GM18517 (cell line): ENCODE data around the gene VSIR.

ENCODE experiments used
- ATAC-seq: cut with Tn5 transposase; IDR thresholded peaks from one replicate; pipeline ENCODE4 v1.9.1; 2021; ENCODE audit warnings: mild to moderate bottlenecking, moderate library complexity; ENCODE audit not compliant: unreplicated experiment

Gene VSIR

GRCh38 chr10:71716426-71716825 is 56.9 kb downstream of the VSIR start:
- ATAC-seq = no peak

- ATAC-seq = no peak
These were observed 57.5 kb downstream of the VSIR start for GRCh38 chr10:71715860-71716259.

GRCh38 chr10:71715026-71715425 is 58.3 kb downstream of the VSIR start:
- no peak for ATAC-seq

GRCh38 chr10:71714592-71714991 is 58.7 kb downstream of the VSIR start:
- ATAC-seq = no peak

- no peak for ATAC-seq
These were observed 59.3 kb downstream of the VSIR start for GRCh38 chr10:71714031-71714410.

GRCh38 chr10:71713135-71714030 is 59.9 kb downstream of the VSIR start:
- ATAC-seq = no peak

- ATAC-seq = no peak
These were observed 60.7 kb downstream of the VSIR start for GRCh38 chr10:71712572-71713134.

GRCh38 chr10:71712170-71712569 is 61.1 kb downstream of the VSIR start:
- ATAC-seq = no peak

- ATAC-seq = no peak
These were observed 62.2 kb downstream of the VSIR start for GRCh38 chr10:71711052-71711623.

GRCh38 chr10:71710519-71710918 is 62.8 kb downstream of the VSIR start:
- ATAC-seq = no peak

- ATAC-seq = no peak
These were observed 64.1 kb downstream of the VSIR start for GRCh38 chr10:71708897-71709882.

GRCh38 chr10:71708301-71708703 is 65.0 kb downstream of the VSIR start:
- ATAC-seq = no peak

- ATAC-seq = no peak
These were observed 66.0 kb downstream of the VSIR start for GRCh38 chr10:71707240-71707789.

GRCh38 chr10:71706216-71707121 is 66.9 kb downstream of the VSIR start:
- no peak for ATAC-seq

GRCh38 chr10:71705582-71705981 is 67.7 kb downstream of the VSIR start:
- ATAC-seq = no peak

- ATAC-seq = no peak
These were observed 68.5 kb downstream of the VSIR start for GRCh38 chr10:71704816-71705215.

GRCh38 chr10:71703577-71703976 is 69.7 kb downstream of the VSIR start:
- ATAC-seq = no peak

- ATAC-seq = no peak
These were observed 71.7 kb downstream of the VSIR start for GRCh38 chr10:71701496-71702132.

GRCh38 chr10:71700731-71701368 is 72.5 kb downstream of the VSIR start:
- no peak for ATAC-seq
